D721Med (cell line): ENCODE results near the gene TCF7L1.
A peak's percentile ranks its signal among the peaks of the same experiment; 100 is the strongest.

Experiments
- DNase-seq: peaks from one replicate; pipeline ENCODE4 v3.0.0; 2011; ENCODE audit warnings: low spot score; ENCODE audit not compliant: insufficient read length
- FAIRE-seq: peaks from 2 replicates; lab custom pipeline; 2011; peaks lifted over from hg19 to GRCh38; lab: Jason Lieb, UNC
- TF ChIP-seq, protein P1 (sequence below): IDR thresholded peaks from 2 replicates; pipeline ENCODE4 v1.5.1; 2012; ENCODE audit warnings: mild to moderate bottlenecking, control low read depth; ENCODE audit not compliant: insufficient read depth; ENCODE audit errors: missing control alignments

The TCF7L1 gene

DNA sequence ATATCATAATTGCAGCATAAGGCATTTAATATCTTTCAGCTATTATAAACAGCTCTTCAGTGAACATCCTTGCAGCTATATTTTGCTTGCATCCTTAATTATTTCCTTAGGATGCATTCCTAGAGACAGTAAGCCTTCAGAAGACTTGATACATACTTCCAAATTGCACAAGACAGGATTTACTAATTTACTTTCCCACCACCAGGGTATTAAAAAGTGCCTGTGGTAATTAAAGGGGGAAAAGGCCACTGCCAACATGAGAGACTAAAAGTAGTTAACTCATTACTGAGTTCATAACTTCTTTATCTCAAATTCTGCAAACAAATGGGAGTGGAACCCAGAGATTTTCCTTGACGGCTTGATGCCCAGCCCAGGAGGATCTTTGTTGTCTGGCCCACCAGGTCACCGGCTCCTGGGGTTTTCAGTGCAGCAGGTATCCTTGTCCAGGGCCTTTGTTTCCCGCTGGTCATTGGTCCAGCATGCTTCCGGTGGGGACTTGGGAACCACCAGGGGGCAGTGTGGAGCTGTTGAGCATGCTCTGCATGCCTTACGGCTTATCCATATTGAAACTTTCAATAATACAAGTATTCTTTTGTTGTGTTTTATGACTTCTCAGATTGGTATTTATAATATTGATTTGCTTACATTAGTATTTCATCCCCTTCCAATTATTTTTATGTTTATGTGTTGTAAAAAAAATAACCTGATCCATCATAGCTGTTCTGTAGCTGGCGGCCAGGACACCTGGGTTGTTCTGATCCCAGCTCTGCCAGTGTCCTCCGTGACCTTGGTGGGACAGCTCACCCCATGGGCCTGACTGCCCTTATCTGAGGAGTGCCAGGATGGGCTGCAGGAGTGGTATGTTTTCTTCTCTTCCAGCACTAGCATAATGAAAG is 133.2 kb downstream of the TCF7L1 start:
- FAIRE-seq (no peak), DNase-seq (no peak)
- TF ChIP-seq, protein P1, sequence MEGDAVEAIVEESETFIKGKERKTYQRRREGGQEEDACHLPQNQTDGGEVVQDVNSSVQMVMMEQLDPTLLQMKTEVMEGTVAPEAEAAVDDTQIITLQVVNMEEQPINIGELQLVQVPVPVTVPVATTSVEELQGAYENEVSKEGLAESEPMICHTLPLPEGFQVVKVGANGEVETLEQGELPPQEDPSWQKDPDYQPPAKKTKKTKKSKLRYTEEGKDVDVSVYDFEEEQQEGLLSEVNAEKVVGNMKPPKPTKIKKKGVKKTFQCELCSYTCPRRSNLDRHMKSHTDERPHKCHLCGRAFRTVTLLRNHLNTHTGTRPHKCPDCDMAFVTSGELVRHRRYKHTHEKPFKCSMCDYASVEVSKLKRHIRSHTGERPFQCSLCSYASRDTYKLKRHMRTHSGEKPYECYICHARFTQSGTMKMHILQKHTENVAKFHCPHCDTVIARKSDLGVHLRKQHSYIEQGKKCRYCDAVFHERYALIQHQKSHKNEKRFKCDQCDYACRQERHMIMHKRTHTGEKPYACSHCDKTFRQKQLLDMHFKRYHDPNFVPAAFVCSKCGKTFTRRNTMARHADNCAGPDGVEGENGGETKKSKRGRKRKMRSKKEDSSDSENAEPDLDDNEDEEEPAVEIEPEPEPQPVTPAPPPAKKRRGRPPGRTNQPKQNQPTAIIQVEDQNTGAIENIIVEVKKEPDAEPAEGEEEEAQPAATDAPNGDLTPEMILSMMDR: peak; percentile 57

DNA sequence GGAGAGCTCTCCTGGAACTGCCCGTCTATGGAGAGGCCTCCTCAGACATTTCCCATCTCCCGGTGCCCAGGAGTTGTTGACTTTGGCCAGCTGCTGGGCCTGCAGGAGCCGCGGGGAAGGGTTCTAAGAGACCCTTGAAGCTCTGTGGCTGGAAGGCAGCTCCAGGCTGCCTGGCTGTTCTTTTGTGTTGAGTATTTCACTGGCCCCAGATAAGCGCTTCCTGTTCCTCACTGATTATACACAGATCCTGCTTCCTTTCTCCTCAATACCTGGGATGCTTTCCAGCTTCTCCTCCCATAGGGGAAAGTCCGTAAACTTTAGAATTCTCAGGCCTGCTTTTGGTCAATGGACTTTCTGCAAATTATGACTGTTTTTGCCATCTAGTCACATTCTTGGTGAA is 136.8 kb downstream of the TCF7L1 start:
- TF ChIP-seq, protein P1: no peak
- no peak for FAIRE-seq
- DNase-seq: no peak

GRCh38 chr2:85272357-85272756 is 139.2 kb downstream of the TCF7L1 start:
- TF ChIP-seq, protein P1: no peak
- DNase-seq: no peak
- no peak for FAIRE-seq

DNA sequence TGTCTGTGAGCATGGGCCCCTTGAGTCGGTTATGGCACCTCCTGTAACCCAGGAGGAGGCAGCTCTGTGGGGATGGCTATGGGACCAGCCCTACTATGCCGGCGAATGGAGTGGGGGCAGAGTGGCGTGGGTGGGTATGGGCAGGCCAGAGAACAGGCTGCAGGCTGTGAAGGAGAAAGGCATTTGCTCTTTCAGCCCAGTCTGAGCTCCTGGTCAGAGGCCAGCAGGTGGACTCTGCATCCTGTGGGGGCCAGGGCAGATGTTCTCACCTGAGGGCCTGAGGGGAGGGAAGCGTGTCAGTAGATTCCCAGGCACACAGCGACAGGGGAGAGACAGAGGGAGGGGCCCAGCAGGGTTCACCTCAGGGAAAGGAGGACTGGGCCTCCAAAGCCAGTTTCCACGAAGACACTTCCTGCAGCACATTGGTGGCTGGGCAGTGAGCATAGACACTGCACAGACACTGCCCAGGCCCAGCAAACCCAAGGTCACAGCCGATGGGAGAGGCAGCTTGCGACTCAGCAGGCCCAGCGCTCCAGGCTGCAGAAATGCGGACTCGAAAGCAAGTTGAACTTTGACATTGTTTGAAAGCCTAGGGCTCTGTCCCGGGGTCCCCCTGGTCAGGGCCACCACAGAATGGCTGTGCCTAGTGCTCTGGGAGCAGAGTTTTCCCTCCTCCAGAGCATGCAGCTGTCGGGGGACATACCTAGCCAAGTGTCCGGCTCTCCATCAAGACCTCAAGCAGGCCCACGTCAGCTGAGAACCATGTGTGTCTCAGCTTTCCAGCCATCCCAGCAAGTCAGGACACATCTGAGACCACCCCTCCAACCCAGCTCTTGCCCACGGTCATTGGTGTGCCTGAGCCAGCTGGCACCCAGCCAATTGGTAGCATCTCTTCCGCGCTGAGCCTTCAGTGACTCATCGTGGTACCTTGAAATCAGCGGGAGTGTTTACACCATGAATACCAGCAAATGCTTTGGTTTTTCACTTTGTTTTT is 140.8 kb downstream of the TCF7L1 start:
- no peak for DNase-seq
- TF ChIP-seq, protein P1: no peak
- no peak for FAIRE-seq

DNA sequence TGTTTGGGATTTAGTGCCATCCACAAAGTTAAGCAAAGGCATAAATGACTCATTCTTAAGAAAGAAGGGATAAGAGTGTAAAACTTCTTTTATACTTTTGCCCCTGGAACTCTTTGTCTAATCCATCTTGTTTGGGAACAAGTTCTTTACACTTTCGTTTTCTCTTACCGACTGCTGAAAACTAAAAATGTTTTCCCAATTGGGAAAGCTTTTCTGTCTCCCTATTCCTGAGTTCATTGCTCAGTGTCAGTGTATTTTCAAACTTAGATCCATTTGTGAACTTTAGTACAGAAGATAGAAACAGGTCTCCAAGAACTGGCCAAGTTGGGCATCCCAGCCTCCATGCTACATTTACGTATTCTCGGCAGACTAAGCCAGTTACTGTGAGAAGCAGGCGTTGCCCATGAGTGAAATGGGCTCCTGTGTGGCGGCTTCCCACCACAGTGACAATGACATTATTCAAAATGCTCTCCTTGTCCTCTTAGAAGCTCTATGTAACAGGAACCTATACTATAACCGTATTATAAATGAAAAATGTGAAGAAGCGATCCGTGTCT is 142.9 kb downstream of the TCF7L1 start:
- no peak for DNase-seq
- TF ChIP-seq, protein P1: no peak
- no peak for FAIRE-seq

GRCh38 chr2:85276571-85277118 is 143.5 kb downstream of the TCF7L1 start:
- DNase-seq: no peak
- FAIRE-seq: no peak
- TF ChIP-seq, protein P1: no peak
